ENCODE results near the gene ZBTB7C. TPM values are rescaled to one million over a fixed set of nuclear protein-coding genes. Genes with fewer than 3 reads are reported as not detected.

The ZBTB7C gene
- total and polyA plus RNA-seq, 2 of the 4 experiments (the other 2 are of a cell fraction): not detected

GRCh38 chr18:48116873-48117630 lies 292.1 kb downstream of the ZBTB7C start:
- DNase-seq (no peak), ATAC-seq (ENCODE audit: low read depth) (no peak)
- Histone ChIP-seq H3K4ac (ENCODE audit: low read depth, low read length) (no peak overlapping the region), H3K79me1 (ENCODE audit: low read depth in 1 of 2, low read length in 2 of 2) (no peaks in the 10 kb centered on the region), H3K4me1 (ENCODE audit: control insufficient read depth, insufficient read depth, low read length) (no peaks in the 10 kb centered on the region), H3K23ac (ENCODE audit: low read depth, low read length) (no peak overlapping the region), H3K4me3 (ENCODE audit: insufficient read depth, low read depth, low read length) (no peak overlapping the region), H2AK5ac (ENCODE audit: low read depth, low read length) (no peak overlapping the region), H2BK15ac (ENCODE audit: low read depth, low read length) (no peak overlapping the region), H3K56ac (ENCODE audit: extremely low read depth, insufficient read depth, low read length) (no peak overlapping the region), H3K18ac (ENCODE audit: low read depth, low read length) (no peak overlapping the region), H4K20me1 (ENCODE audit: insufficient read depth, low read length) (no peaks in the 10 kb centered on the region), H3K9ac (ENCODE audit: low read depth, low read length) (no peak overlapping the region), H4K91ac (ENCODE audit: insufficient read depth, low read depth, low read length) (no peak overlapping the region), H2BK120ac (ENCODE audit: low read depth, low read length) (no peak overlapping the region), H3K9me1 (ENCODE audit: insufficient read depth, low read length) (no peaks in the 10 kb centered on the region), H2AK9ac (replicated peaks; ENCODE audit: low read depth, low read length, poor library complexity) (no peak overlapping the region), H4K8ac (ENCODE audit: low read depth in 2 of 2, low read length in 2 of 2) (no peak overlapping the region), H3K4me2 (ENCODE audit: low read depth, low read length) (no peak overlapping the region), H4K5ac (ENCODE audit: low read depth, low read length) (no peak overlapping the region), H2BK5ac (ENCODE audit: low read depth, low read length, poor library complexity, severe bottlenecking) (no peak overlapping the region), H3K27me3 (ENCODE audit: control insufficient read depth, insufficient read depth, low read length) (no peaks in the 10 kb centered on the region; the same call in 1 of the 2 replicates), H2BK20ac (ENCODE audit: low read depth, low read length) (no peak overlapping the region), H2AFZ (replicated peaks; ENCODE audit: low read length, poor library complexity) (no peak overlapping the region), H3K9me3 (ENCODE audit: control insufficient read depth, insufficient read depth, low read length) (no peaks in the 10 kb centered on the region), H3K14ac (replicated peaks; ENCODE audit: low read depth, low read length) (no peak overlapping the region), H3K36me3 (ENCODE audit: control insufficient read depth, insufficient read depth, low read length) (no peaks in the 10 kb centered on the region), H3K27ac (ENCODE audit: insufficient read depth, low read length) (no peak overlapping the region)
- no TSS peak for BruUV-seq (replicated peaks)
- TF ChIP-seq NFE2L2 (IDR thresholded peaks at IDR 0.05; ENCODE audit: low read depth, low read length) (no peak), SMC3 (IDR thresholded peaks at IDR 0.05; ENCODE audit: low read depth, low read length) (no peak), CTCF (conservative IDR thresholded peaks at IDR 0.05; ENCODE audit: low read depth, low read length) (no peak), RFX5 (IDR thresholded peaks at IDR 0.05; ENCODE audit: low read depth, low read length) (no peak)
- ChIA-PET POLR2A (ENCODE audit: unreplicated experiment) (no interaction called here), CTCF (no interaction called here)
- in situ Hi-C loops (cut with MboI; ENCODE audit: low sequenced_read_pairs) (no loop called here), intact Hi-C loops (cut with micrococcal nuclease) (no loop called here), dilution Hi-C loops (cut with HindIII; ENCODE audit: low sequenced_read_pairs, unreplicated experiment) (no loop called here)
- 55% methylated on average over 2 of the region's 9 CpGs; no CpG with 5 or more reads in 1 of the 2 experiments for WGBS, 2 experiments (ENCODE audit: extremely low coverage in 2 of 2, insufficient read length in 1 of 2)
